G401 (cell line): ENCODE data around the gene RYR2. TPM values are rescaled to one million over a fixed set of nuclear protein-coding genes. Genes with fewer than 3 reads are reported as not detected.

Experiments used
- DNase-seq: peaks from one replicate; pipeline ENCODE4 v3.0.0-alpha.2; 2015; ENCODE audit warnings: low spot score
- in situ Hi-C: cut with HindIII; loops from 2 replicates; pipeline ENCODE4 v1.10.0; 2016; ENCODE audit warnings: low sequenced_read_pairs, mixed read lengths
- total RNA-seq: library from RNA; depleted of rRNA; stranded (reverse); fragments of >200 nt; shearing (Covaris generic); gene quantifications from 2 replicates; pipeline ENCODE4 v1.2.3, GENCODE V29; 2014; rRNA removed

RYR2 gene
- total RNA-seq, 1 experiment from 2014 or later, result not detected

GRCh38 chr1:237873487-237874211 lies 831.7 kb downstream of the RYR2 start:
- in situ Hi-C loops, result no loop called here
- no peak for DNase-seq

DNA sequence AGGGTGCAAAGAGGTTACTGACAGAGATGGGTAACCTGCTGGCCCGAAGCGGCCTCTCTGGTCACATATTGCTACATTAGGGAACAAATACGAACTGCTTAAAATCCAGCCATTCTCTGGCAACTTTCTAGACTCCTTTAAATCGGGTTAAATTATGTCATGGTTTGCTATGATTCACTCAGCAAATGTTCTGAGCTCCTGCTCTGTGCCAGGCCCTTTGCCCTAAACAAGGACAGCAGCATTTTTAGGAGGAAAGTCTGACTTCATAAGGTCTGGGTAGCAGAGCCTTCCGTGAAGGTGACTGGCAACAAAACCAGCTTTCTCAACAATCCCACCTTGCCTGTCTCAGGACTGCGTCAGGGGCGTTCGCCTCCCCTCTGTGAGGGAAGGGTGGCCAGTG lies 833.3 kb downstream of the RYR2 start:
- no peak for DNase-seq
- in situ Hi-C loops, result no loop called here

DNA sequence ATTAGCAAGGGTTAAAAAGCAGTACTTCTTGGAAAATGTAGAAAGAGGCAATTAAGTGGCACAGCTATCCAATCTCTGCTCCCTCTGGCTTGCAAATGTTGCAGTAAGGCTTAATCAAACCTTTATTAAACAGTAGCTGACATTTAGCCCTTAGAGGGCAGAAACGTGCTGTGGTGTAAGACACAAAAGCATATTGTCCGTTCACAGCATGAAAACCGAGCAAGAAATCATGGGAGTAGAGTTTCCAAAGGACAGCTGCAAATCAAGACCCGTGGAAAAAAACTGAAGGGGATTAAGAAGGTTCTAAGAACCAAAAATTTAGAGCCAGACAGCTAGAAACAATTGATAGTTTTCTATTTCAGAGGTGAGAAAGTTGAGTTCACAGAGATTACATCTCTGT lies 835.6 kb downstream of the RYR2 start:
- in situ Hi-C loops, result no loop called here
- DNase-seq, result no peak

DNA sequence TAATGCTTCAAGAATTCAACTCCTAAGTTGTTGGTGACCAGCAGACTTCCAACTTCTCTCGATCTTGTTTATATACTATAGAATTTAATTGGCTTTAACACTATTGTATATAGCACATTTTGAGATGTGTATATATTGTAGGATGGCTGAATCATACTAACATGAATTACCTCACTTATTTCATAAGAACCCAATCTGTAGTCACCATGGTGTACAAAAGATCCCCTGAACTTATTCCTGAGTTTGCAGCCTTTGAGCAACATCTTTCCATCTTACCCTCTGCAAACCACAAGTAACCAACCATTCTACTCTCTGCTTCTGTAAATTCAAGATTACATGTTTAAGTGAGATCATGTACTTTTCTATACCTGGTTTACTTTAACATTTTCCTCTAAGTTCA lies 836.4 kb downstream of the RYR2 start:
- DNase-seq, result no peak
- in situ Hi-C loops, result no loop called here

- DNase-seq, result no peak
- in situ Hi-C loops, result no loop called here
Observed at GRCh38 chr1:237879195-237879594, 837.2 kb downstream of the RYR2 start.

Other genes with a start within 250 kb of the RYR2 start
- gene MTR, start 246.9 kb upstream of the RYR2 start, total RNA-seq, result 6.3 and 10.7 TPM in 2 replicates
- gene MT1HL1, start 37.7 kb upstream of the RYR2 start, total RNA-seq, result not detected in 2 replicates